HepG2 (cell line): ENCODE data around the gene PMM2. TPM values are rescaled to one million over a fixed set of nuclear protein-coding genes. Genes with fewer than 3 reads are reported as not detected.

Source experiments
- AKAP8 ChIP-seq: sonication (generic); formaldehyde crosslinking; IDR thresholded peaks from 2 replicates; pipeline ENCODE4 v1.5.1; 2020; ENCODE audit warnings: mild to moderate bottlenecking, missing genetic modification reagents
- ARHGAP35 ChIP-seq: sonication (generic); formaldehyde crosslinking; IDR thresholded peaks from 2 replicates; pipeline ENCODE4 v1.9.0; 2022; ENCODE audit warnings: mild to moderate bottlenecking, inconsistent platforms, moderate library complexity, missing genetic modification reagents, borderline replicate concordance
- ATM ChIP-seq: fragments of 450-650 bp; IDR thresholded peaks from 2 replicates; pipeline ENCODE4 v1.7.1; 2017; ENCODE audit warnings: mild to moderate bottlenecking, borderline replicate concordance
- EED ChIP-seq: sonication (generic); formaldehyde crosslinking; IDR thresholded peaks from 2 replicates; pipeline ENCODE4 v1.5.0; 2020; ENCODE audit warnings: mild to moderate bottlenecking, missing genetic modification reagents
- EHMT2 ChIP-seq: fragments of 200-600 bp; sonication (generic); IDR thresholded peaks from 2 replicates; pipeline ENCODE4 v1.7.0; 2017; ENCODE audit warnings: antibody characterized with exemption, low read depth, low read length, borderline replicate concordance
- IRF2 ChIP-seq: IDR thresholded peaks from 2 replicates; pipeline ENCODE4 v1.6.1; 2018; ENCODE audit warnings: missing genetic modification reagents, missing compliant biosample characterization
- SCMH1 ChIP-seq: sonication (generic); formaldehyde crosslinking; IDR thresholded peaks from 2 replicates; pipeline ENCODE4 v1.9.0; 2021; ENCODE audit warnings: missing genetic modification reagents, mild to moderate bottlenecking, borderline replicate concordance
- SYNCRIP ChIP-seq: fragments of 200-400 bp; formaldehyde crosslinking; IDR thresholded peaks from 2 replicates; pipeline ENCODE4 v1.6.1; 2018; ENCODE audit warnings: mild to moderate bottlenecking, low read depth, low read length; ENCODE audit not compliant: insufficient read depth
- TEAD3 ChIP-seq: optimal IDR thresholded peaks from 2 replicates; pipeline ENCODE3; 2016; ENCODE audit warnings: borderline replicate concordance
- XBP1 ChIP-seq: sonication (generic); formaldehyde crosslinking; IDR thresholded peaks from 2 replicates; pipeline ENCODE4 v1.5.0; 2020; ENCODE audit warnings: missing genetic modification reagents
- ZNF224 ChIP-seq: sonication (generic); formaldehyde crosslinking; IDR thresholded peaks from 2 replicates; pipeline ENCODE4 v1.5.0; 2020; ENCODE audit warnings: mild to moderate bottlenecking, missing genetic modification reagents
- ZNF251 ChIP-seq: sonication (generic); formaldehyde crosslinking; IDR thresholded peaks from 2 replicates; pipeline ENCODE4 v1.9.0; 2021; ENCODE audit warnings: mild to moderate bottlenecking, missing genetic modification reagents
- ZNF644 ChIP-seq: IDR thresholded peaks from 2 replicates; pipeline ENCODE4 v1.6.1; 2016; ENCODE audit warnings: low read depth
- ZNF777 ChIP-seq: sonication (generic); formaldehyde crosslinking; IDR thresholded peaks from 2 replicates; pipeline ENCODE4 v1.4.0; 2020; ENCODE audit warnings: missing genetic modification reagents
- polyA plus RNA-seq, 8 experiments: library from polyadenylated mRNA; depleted of rRNA in 3 of 8; stranded (reverse) in 7 of 8; unstranded in 1 of 8; fragments of >200 nt; fragmentation: Illumina TruSeq in 4 of 8; extraction: Trizol in 4 of 8; gene quantifications; 2 replicates each; pipeline versions ENCODE4 v1.2.1 to v1.2.3, GENCODE V29; 2011 to 2016; ENCODE audit warnings: low read depth in 4 of 8, missing spikeins in 1 of 8, mixed read lengths in 1 of 8; ENCODE audit not compliant: insufficient read depth in 1 of 8
- total RNA-seq, 5 experiments: library from RNA; depleted of rRNA; stranded (reverse); fragments of >200 nt; fragmentation: Illumina TruSeq; extraction: Trizol; gene quantifications; 2 replicates each; pipeline ENCODE4 v1.2.3, GENCODE V29; 2016; ENCODE audit warnings: low read depth in 1 of 5
- TF ChIP-seq, protein P1 (sequence below): sonication (generic); formaldehyde crosslinking; IDR thresholded peaks from 2 replicates; pipeline ENCODE4 v1.4.0; 2020; ENCODE audit warnings: mild to moderate bottlenecking, missing genetic modification reagents
- TF ChIP-seq, protein P2 (sequence below): IDR thresholded peaks from 2 replicates; pipeline ENCODE4 v1.6.1; 2016; ENCODE audit warnings: control low read depth
- TF ChIP-seq, protein P3 (sequence below): sonication (generic); formaldehyde crosslinking; IDR thresholded peaks from 2 replicates; pipeline ENCODE4 v1.4.0; 2020; ENCODE audit warnings: missing genetic modification reagents, mild to moderate bottlenecking, borderline replicate concordance
- TF ChIP-seq, protein P4 (sequence below): sonication (generic); formaldehyde crosslinking; IDR thresholded peaks from 2 replicates; pipeline ENCODE4 v1.8.1; 2022; ENCODE audit warnings: mild to moderate bottlenecking, missing genetic modification reagents
- TF ChIP-seq, protein P5 (sequence below): sonication (generic); formaldehyde crosslinking; conservative IDR thresholded peaks from 2 replicates; pipeline ENCODE4 v1.4.0; 2020; ENCODE audit warnings: missing genetic modification reagents
- TF ChIP-seq, protein P6 (sequence below): sonication (generic); formaldehyde crosslinking; IDR thresholded peaks from 2 replicates; pipeline ENCODE4 v1.4.0; 2020; ENCODE audit warnings: missing genetic modification reagents, borderline replicate concordance

Gene PMM2
- total and polyA plus RNA-seq, 2 of the 13 experiments (the other 11 are each of a cell fraction or from before 2014, with no cell fraction given): 52.2 to 93.7 TPM

DNA sequence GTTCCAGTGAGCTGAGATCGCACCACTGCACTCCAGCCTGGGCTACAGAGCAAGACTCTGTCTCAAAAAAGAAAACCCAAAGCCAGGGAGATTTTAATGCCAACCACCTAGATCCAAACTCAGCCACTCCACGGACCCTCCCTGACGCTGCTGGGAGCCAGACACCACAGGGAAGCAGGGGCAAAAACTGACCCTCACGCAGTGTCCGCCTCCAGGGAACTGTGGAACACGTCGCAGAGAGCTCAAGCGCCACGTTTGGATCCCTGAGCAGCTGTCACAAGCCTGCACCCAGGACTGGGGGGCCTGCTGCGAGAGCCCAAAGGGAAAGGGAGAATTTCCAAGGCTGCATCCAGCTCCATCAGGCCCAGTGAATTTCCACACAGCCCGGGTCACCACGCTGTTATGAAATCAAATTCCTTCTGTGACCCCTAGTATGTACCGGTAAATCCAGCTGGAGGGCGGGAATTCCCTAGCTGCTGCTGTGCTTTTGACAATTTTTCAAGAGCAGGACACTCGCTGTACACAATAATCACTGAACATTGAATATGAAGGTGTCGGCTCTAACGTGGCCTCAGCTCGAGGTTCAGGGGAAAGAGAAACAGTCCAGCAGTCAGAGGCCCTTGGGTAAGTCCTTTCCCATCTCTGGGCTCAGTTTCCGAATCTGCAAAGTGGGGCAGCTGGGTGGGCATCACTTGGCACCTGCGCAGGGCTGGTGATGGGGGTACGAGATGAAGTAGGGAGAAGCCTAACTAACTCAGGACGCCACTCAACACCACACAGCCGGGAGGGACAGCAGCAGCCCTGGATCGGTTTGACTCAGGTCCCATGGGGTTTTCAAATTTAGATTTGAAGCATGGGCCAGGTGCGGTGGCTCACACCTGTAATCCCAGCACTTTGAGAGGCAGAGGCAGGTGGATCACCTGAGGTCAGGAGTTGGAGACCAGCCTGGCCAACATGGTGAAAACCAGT, 62.6 kb downstream of the PMM2 start (continued):
- TF ChIP-seq, protein P1, sequence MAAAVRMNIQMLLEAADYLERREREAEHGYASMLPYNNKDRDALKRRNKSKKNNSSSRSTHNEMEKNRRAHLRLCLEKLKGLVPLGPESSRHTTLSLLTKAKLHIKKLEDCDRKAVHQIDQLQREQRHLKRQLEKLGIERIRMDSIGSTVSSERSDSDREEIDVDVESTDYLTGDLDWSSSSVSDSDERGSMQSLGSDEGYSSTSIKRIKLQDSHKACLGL (CRISPR knock-in tag): 0 out of 2 replicates have a peak, but pooled peaks have one; percentile 1
- TF ChIP-seq EHMT2 (no peak), EED (no peak), ZNF644 (no peak), ZNF251 (CRISPR knock-in tag) (no peak), AKAP8 (CRISPR knock-in tag) (peak; percentile 96), SCMH1 (CRISPR knock-in tag) (no peak), ARHGAP35 (CRISPR knock-in tag) (peak; percentile 30; the same call in 1 of the 2 replicates), SYNCRIP (no peak), ATM (no peak), ZNF777 (CRISPR knock-in tag) (no peak), IRF2 (CRISPR knock-in tag) (peak; percentile 83), TEAD3 (CRISPR knock-in tag) (peak; percentile 100), XBP1 (CRISPR knock-in tag) (no peak), ZNF224 (CRISPR knock-in tag) (0 out of 2 replicates have a peak, but pooled peaks have one; percentile 83)
- TF ChIP-seq, protein P2, sequence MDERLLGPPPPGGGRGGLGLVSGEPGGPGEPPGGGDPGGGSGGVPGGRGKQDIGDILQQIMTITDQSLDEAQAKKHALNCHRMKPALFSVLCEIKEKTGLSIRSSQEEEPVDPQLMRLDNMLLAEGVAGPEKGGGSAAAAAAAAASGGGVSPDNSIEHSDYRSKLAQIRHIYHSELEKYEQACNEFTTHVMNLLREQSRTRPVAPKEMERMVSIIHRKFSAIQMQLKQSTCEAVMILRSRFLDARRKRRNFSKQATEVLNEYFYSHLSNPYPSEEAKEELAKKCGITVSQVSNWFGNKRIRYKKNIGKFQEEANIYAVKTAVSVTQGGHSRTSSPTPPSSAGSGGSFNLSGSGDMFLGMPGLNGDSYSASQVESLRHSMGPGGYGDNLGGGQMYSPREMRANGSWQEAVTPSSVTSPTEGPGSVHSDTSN: no peak
- TF ChIP-seq, protein P3, sequence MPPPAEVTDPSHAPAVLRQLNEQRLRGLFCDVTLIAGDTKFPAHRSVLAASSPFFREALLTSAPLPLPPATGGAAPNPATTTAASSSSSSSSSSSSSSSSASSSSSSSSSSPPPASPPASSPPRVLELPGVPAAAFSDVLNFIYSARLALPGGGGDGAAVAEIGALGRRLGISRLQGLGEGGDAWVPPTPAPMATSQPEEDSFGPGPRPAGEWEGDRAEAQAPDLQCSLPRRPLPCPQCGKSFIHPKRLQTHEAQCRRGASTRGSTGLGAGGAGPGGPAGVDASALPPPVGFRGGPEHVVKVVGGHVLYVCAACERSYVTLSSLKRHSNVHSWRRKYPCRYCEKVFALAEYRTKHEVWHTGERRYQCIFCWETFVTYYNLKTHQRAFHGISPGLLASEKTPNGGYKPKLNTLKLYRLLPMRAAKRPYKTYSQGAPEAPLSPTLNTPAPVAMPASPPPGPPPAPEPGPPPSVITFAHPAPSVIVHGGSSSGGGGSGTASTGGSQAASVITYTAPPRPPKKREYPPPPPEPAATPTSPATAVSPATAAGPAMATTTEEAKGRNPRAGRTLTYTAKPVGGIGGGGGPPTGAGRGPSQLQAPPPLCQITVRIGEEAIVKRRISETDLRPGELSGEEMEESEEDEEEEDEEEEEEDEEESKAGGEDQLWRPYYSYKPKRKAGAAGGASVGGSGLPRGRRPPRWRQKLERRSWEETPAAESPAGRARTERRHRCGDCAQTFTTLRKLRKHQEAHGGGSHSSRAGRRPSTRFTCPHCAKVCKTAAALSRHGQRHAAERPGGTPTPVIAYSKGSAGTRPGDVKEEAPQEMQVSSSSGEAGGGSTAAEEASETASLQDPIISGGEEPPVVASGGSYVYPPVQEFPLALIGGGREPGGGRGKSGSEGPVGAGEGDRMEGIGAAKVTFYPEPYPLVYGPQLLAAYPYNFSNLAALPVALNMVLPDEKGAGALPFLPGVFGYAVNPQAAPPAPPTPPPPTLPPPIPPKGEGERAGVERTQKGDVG (CRISPR knock-in tag): peak; percentile 89; the same call in 1 of the 2 replicates
- TF ChIP-seq, protein P4, sequence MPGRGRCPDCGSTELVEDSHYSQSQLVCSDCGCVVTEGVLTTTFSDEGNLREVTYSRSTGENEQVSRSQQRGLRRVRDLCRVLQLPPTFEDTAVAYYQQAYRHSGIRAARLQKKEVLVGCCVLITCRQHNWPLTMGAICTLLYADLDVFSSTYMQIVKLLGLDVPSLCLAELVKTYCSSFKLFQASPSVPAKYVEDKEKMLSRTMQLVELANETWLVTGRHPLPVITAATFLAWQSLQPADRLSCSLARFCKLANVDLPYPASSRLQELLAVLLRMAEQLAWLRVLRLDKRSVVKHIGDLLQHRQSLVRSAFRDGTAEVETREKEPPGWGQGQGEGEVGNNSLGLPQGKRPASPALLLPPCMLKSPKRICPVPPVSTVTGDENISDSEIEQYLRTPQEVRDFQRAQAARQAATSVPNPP (CRISPR knock-in tag): peak; percentile 73
- TF ChIP-seq, protein P5, sequence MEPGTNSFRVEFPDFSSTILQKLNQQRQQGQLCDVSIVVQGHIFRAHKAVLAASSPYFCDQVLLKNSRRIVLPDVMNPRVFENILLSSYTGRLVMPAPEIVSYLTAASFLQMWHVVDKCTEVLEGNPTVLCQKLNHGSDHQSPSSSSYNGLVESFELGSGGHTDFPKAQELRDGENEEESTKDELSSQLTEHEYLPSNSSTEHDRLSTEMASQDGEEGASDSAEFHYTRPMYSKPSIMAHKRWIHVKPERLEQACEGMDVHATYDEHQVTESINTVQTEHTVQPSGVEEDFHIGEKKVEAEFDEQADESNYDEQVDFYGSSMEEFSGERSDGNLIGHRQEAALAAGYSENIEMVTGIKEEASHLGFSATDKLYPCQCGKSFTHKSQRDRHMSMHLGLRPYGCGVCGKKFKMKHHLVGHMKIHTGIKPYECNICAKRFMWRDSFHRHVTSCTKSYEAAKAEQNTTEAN: no peak; the same call in 1 of the 2 replicates
- TF ChIP-seq, protein P6, sequence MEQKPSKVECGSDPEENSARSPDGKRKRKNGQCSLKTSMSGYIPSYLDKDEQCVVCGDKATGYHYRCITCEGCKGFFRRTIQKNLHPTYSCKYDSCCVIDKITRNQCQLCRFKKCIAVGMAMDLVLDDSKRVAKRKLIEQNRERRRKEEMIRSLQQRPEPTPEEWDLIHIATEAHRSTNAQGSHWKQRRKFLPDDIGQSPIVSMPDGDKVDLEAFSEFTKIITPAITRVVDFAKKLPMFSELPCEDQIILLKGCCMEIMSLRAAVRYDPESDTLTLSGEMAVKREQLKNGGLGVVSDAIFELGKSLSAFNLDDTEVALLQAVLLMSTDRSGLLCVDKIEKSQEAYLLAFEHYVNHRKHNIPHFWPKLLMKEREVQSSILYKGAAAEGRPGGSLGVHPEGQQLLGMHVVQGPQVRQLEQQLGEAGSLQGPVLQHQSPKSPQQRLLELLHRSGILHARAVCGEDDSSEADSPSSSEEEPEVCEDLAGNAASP (CRISPR knock-in tag): peak; percentile 93
